ENCODE data around the gene SPRYD7. TPM values are rescaled to one million over a fixed set of nuclear protein-coding genes. Genes with fewer than 3 reads are reported as not detected.

SPRYD7 gene
- total and polyA plus RNA-seq, 2 donors from 2014 or later = 6.6 to 12.1 TPM

GRCh38 chr13:49935171-49936074 is 717 bp downstream of the SPRYD7 start:
- FAIRE-seq (no peak), DNase-seq (peak in 1 of 5 donors; percentile 19)
- intact Hi-C loops (cut with DNase I) = no loop called here
- H3K4me3 ChIP-seq (ENCODE audit: low read length in 3 of 3) = peak overlapping the region; percentile 78 to 99 (median 87)
- peaks cover 0 to 9% (median 4%) of the 10 kb centered on the region in 3 donors for H3K4me1 ChIP-seq (ENCODE audit: control insufficient read depth in 2 of 3, insufficient read depth in 2 of 3, low read depth in 1 of 3, low read length in 3 of 3)
- H3K27ac ChIP-seq (ENCODE audit: low read depth in 2 of 2, low read length in 2 of 2) = peak overlapping the region; percentile 74 to 88
- peak overlapping the region; percentile 60 to 83 (median 76) for H3K9ac ChIP-seq (ENCODE audit: low read length in 3 of 3)
- H3K9me3 ChIP-seq (ENCODE audit: control insufficient read depth in 2 of 3, insufficient read depth in 1 of 3, low read length in 3 of 3) = no peaks in the 10 kb centered on the region
- H3K27me3 ChIP-seq (ENCODE audit: control insufficient read depth, insufficient read depth, low read length) = no peaks in the 10 kb centered on the region
- H3K36me3 ChIP-seq (ENCODE audit: control insufficient read depth in 2 of 3, insufficient read depth in 3 of 3, low read length in 3 of 3) = no peaks in the 10 kb centered on the region
- no peak for TF ChIP-seq CTCF (IDR thresholded peaks at IDR 0.05; ENCODE audit: borderline replicate concordance, extremely low read depth, insufficient read depth)

- no peaks in the 10 kb centered on the region for H3K36me3 ChIP-seq (ENCODE audit: control insufficient read depth in 2 of 3, insufficient read depth in 3 of 3, low read length in 3 of 3)
- no peak overlapping the region for H3K9ac ChIP-seq (ENCODE audit: low read length in 3 of 3)
- intact Hi-C loops (cut with DNase I) = no loop called here
- H3K4me1 ChIP-seq (ENCODE audit: control insufficient read depth in 2 of 3, insufficient read depth in 2 of 3, low read depth in 1 of 3, low read length in 3 of 3) = peaks cover 0 to 6% (median 0%) of the 10 kb centered on the region in 3 donors
- DNase-seq = no peak
- H3K27ac ChIP-seq (ENCODE audit: low read depth in 2 of 2, low read length in 2 of 2) = no peak overlapping the region
- no peak overlapping the region for H3K4me3 ChIP-seq (ENCODE audit: low read length in 3 of 3)
- FAIRE-seq = no peak
- H3K9me3 ChIP-seq (ENCODE audit: control insufficient read depth in 2 of 3, insufficient read depth in 1 of 3, low read length in 3 of 3) = no peaks in the 10 kb centered on the region
- no peak for TF ChIP-seq CTCF (IDR thresholded peaks at IDR 0.05; ENCODE audit: borderline replicate concordance, extremely low read depth, insufficient read depth)
- no peaks in the 10 kb centered on the region for H3K27me3 ChIP-seq (ENCODE audit: control insufficient read depth, insufficient read depth, low read length)
These were observed 2.6 kb downstream of the SPRYD7 start for GRCh38 chr13:49933511-49933910.

- DNase-seq (no peak), FAIRE-seq (no peak)
- peaks cover 0 to 3% (median 0%) of the 10 kb centered on the region in 3 donors for H3K4me1 ChIP-seq (ENCODE audit: control insufficient read depth in 2 of 3, insufficient read depth in 2 of 3, low read depth in 1 of 3, low read length in 3 of 3)
- H3K27ac ChIP-seq (ENCODE audit: low read depth in 2 of 2, low read length in 2 of 2) = no peak overlapping the region
- no peaks in the 10 kb centered on the region for H3K36me3 ChIP-seq (ENCODE audit: control insufficient read depth in 2 of 3, insufficient read depth in 3 of 3, low read length in 3 of 3)
- intact Hi-C loops (cut with DNase I) = no loop called here
- H3K9me3 ChIP-seq (ENCODE audit: control insufficient read depth in 2 of 3, insufficient read depth in 1 of 3, low read length in 3 of 3) = no peaks in the 10 kb centered on the region
- H3K27me3 ChIP-seq (ENCODE audit: control insufficient read depth, insufficient read depth, low read length) = no peaks in the 10 kb centered on the region
- H3K4me3 ChIP-seq (ENCODE audit: low read length in 3 of 3) = no peak overlapping the region
- no peak for TF ChIP-seq CTCF (IDR thresholded peaks at IDR 0.05; ENCODE audit: borderline replicate concordance, extremely low read depth, insufficient read depth)
- no peak overlapping the region for H3K9ac ChIP-seq (ENCODE audit: low read length in 3 of 3)
These were observed 3.3 kb downstream of the SPRYD7 start for GRCh38 chr13:49932868-49933267.

Measured in kidney (tissue), 14 donors.